ENCODE data around the gene C16orf96. TPM values are rescaled to one million over a fixed set of nuclear protein-coding genes. Genes with fewer than 3 reads are reported as not detected.

C16orf96 gene
- total RNA-seq, 1 experiment from 2014 or later: 0.38 TPM

GRCh38 chr16:4591706-4592470 is 35.7 kb downstream of the C16orf96 start:
- Histone ChIP-seq H3K4me3 (ENCODE audit: insufficient read depth, low read depth, low read length) (no peak overlapping the region), H3K27me3 (ENCODE audit: control insufficient read depth, insufficient read depth, low read length) (no peaks in the 10 kb centered on the region), H3K36me3 (replicated peaks; ENCODE audit: control insufficient read depth, insufficient read depth, low read length) (no peaks in the 10 kb centered on the region)
- DNase-seq: peak; percentile 69

DNA sequence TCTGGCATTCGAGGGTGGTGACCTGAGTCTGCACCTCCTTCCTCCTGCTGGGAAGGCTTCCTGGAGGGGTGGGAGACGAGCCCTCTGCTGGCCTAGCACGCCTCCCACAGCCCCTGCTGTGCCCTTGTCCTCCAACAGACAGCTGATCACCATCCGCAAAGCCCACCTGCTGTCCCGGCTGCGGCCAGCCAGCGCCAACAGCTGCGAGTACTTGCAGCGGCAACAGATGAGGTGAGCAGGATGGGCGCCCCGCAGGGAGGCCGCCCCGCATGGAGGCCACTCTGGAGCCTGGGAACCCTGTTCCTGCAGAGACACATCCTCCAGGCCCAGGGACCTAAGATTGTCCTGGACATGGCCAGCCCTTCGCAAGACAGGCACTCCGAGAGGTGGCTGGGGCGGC is 36.9 kb downstream of the C16orf96 start:
- DNase-seq: peak; percentile 92
- Histone ChIP-seq H3K27me3 (ENCODE audit: control insufficient read depth, insufficient read depth, low read length) (no peaks in the 10 kb centered on the region), H3K36me3 (replicated peaks; ENCODE audit: control insufficient read depth, insufficient read depth, low read length) (no peaks in the 10 kb centered on the region), H3K4me3 (ENCODE audit: insufficient read depth, low read depth, low read length) (no peak overlapping the region)

DNA sequence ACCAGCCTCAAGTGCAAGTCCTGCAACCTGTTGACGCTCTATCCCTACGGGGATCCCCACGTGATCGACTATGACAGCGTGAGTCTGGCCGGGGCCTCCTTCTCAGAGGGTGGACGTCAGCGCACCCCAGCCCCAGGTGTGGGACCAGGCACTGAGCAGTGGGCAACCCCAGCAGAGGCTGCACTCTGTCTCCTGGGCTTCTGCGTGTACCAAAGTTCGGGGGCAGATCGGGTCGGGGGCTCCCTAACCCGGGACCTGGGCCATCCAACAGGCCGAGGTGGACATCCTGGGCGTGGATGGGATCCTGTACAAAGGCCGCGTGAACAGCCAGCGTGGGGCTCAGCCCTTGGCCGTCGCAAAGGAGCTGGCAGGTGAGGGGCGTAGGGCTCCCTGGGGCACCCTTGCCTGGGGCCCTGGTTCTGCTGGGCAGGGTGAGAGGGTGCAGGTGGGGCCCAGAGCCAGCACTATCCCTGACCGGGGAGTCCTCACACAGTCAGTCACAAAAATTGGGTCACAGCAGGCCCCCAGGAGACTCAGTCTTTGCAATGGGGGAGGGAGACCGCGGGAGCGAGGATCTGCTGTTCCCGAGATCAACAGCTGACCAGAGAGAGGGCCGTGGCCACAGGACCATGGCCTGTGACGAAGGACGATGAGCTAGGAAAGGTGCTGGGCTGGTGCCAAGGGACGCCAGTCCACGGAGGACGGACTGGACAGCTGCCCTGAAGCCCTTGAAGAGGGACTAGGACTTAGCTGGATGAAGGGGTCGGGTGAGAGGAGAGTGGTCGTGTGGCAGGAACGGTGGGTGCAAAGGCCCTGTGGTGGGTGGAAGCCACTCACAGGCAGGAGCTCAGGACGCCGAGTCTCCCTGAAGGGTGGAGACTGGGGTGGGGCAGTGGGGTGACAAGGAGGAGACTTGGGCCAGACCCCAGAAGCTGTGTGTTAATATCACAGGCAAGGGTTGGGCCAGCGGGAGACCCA is 38.6 kb downstream of the C16orf96 start:
- DNase-seq: peak; percentile 54
- Histone ChIP-seq H3K27me3 (ENCODE audit: control insufficient read depth, insufficient read depth, low read length) (no peaks in the 10 kb centered on the region), H3K4me3 (ENCODE audit: insufficient read depth, low read depth, low read length) (no peak overlapping the region), H3K36me3 (replicated peaks; ENCODE audit: control insufficient read depth, insufficient read depth, low read length) (no peaks in the 10 kb centered on the region)

DNA sequence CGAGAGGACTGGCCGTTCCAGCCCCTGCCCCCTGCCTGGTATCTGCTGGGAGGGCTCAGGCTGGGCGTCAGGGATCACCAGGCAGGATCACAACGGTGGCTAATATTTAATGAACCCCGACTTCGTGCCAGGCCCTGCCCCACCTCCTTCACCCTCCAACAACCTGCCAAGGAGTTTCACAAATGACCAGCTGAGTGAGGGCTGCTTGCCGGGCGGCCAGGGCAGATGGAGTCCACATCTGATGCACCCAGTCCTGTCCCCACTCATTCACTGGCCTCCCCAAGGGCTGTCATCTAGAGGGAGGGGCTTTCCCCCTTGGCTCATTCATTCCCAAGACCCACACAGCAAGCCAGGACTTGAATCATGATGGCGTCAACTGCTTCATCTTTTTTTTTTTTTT is 41.0 kb downstream of the C16orf96 start:
- Histone ChIP-seq H3K4me3 (ENCODE audit: insufficient read depth, low read depth, low read length) (no peak overlapping the region), H3K27me3 (ENCODE audit: control insufficient read depth, insufficient read depth, low read length) (no peaks in the 10 kb centered on the region), H3K36me3 (replicated peaks; ENCODE audit: control insufficient read depth, insufficient read depth, low read length) (no peaks in the 10 kb centered on the region)
- no peak for DNase-seq

GRCh38 chr16:4599037-4599436 is 42.9 kb downstream of the C16orf96 start:
- Histone ChIP-seq H3K4me3 (ENCODE audit: insufficient read depth, low read depth, low read length) (no peak overlapping the region), H3K36me3 (replicated peaks; ENCODE audit: control insufficient read depth, insufficient read depth, low read length) (no peaks in the 10 kb centered on the region), H3K27me3 (ENCODE audit: control insufficient read depth, insufficient read depth, low read length) (no peaks in the 10 kb centered on the region)
- peak; percentile 58 for DNase-seq

DNA sequence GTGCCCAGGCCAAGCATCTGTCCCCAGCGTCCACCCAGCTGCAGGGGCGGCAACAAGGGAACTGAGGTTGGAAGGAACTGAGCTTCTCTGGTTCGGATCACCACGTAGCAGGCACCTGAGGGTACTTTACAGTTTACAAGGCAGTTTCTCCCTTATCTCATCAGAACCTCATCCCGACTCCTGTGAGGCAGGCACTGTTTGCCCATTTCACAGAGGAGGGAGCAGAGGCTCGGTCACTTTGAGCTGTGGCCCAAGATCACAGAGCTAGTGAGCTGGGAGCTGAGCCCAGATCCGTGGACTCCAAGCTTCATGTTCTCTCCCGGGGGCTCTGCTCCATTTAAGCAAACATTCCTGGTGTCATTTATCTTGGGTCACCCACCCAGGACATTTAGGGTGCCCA is 43.4 kb downstream of the C16orf96 start:
- peak; percentile 53 for DNase-seq
- H3K36me3 ChIP-seq (replicated peaks; ENCODE audit: control insufficient read depth, insufficient read depth, low read length): no peaks in the 10 kb centered on the region
- no peaks in the 10 kb centered on the region for H3K27me3 ChIP-seq (ENCODE audit: control insufficient read depth, insufficient read depth, low read length)
- H3K4me3 ChIP-seq (ENCODE audit: insufficient read depth, low read depth, low read length): no peak overlapping the region

GRCh38 chr16:4601036-4601863 is 45.1 kb downstream of the C16orf96 start:
- Histone ChIP-seq H3K36me3 (replicated peaks; ENCODE audit: control insufficient read depth, insufficient read depth, low read length) (no peaks in the 10 kb centered on the region), H3K27me3 (ENCODE audit: control insufficient read depth, insufficient read depth, low read length) (no peaks in the 10 kb centered on the region), H3K4me3 (ENCODE audit: insufficient read depth, low read depth, low read length) (no peak overlapping the region)
- DNase-seq: peak; percentile 70

DNA sequence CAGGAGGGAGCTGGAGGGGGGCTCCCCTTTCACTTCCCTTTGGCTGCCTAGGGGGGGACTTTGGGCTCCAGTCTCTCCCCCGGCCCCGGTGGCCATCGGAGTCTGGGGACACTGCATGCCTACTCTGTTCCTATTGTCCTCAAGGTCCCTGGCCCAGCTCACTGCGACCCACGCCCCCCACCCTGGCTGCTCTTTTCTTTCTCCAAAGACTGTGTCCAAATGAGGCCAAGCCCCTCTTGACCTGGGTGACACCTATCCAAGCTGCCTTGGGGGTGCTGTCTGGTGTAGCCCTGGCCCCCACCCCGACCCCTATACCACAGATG is 45.7 kb downstream of the C16orf96 start:
- no peaks in the 10 kb centered on the region for H3K36me3 ChIP-seq (replicated peaks; ENCODE audit: control insufficient read depth, insufficient read depth, low read length)
- H3K27me3 ChIP-seq (ENCODE audit: control insufficient read depth, insufficient read depth, low read length): no peaks in the 10 kb centered on the region
- no peak for DNase-seq
- no peak overlapping the region for H3K4me3 ChIP-seq (ENCODE audit: insufficient read depth, low read depth, low read length)

- H3K36me3 ChIP-seq (replicated peaks; ENCODE audit: control insufficient read depth, insufficient read depth, low read length): no peaks in the 10 kb centered on the region
- DNase-seq: peak; percentile 76
- H3K27me3 ChIP-seq (ENCODE audit: control insufficient read depth, insufficient read depth, low read length): no peaks in the 10 kb centered on the region
- H3K4me3 ChIP-seq (ENCODE audit: insufficient read depth, low read depth, low read length): no peak overlapping the region
These were observed 46.2 kb downstream of the C16orf96 start for GRCh38 chr16:4602331-4602730.

DNA sequence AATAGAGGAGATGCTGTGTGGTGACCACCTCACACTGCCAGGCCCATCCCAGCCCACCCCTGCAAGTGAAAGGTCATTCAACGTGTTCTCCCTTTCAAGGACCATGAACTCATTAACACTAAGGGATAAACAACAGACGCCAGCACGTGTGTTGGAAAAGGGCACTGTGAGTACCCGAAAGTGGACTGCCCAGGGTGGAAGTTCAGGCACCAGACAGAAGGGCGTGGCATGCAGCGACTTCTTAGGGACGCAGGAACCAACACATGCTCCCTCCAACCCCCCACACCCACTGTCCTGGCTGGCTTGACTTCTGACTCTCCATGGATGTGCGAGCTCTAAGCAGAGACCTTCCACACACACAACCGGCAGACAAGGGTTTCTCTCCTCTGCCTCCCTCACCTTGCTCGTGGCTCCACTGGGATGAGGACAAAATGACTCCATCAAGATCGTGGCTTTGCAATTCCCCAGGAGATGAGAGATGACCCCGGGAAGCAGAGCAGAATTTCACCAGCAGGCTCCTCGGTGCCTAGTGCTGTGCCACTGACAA is 47.6 kb downstream of the C16orf96 start:
- Histone ChIP-seq H3K27me3 (ENCODE audit: control insufficient read depth, insufficient read depth, low read length) (no peaks in the 10 kb centered on the region), H3K36me3 (replicated peaks; ENCODE audit: control insufficient read depth, insufficient read depth, low read length) (no peaks in the 10 kb centered on the region; the same call in none of the 2 replicates), H3K4me3 (ENCODE audit: insufficient read depth, low read depth, low read length) (no peak overlapping the region)
- peak; percentile 57 for DNase-seq

DNA sequence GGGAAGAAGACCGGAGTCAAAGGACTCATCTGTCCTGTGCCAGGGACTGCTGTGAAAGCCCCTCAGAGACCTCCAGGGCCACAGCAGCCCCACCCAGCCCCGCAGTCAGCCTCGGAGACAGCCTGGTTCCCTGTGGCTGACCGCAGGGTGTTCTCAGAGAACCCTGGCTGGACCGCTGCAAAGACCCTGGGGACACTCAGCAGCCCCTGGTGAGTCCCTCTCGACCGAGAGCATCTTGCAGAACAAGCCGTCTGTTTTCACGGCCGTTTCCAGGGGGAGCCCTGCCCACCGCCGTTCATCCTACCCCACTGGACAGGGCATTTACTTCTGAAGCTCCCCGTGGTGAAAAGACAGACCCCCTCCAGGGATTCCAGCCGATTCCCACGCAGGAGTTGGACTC is 48.3 kb downstream of the C16orf96 start:
- Histone ChIP-seq H3K4me3 (ENCODE audit: insufficient read depth, low read depth, low read length) (no peak overlapping the region), H3K27me3 (ENCODE audit: control insufficient read depth, insufficient read depth, low read length) (no peaks in the 10 kb centered on the region), H3K36me3 (replicated peaks; ENCODE audit: control insufficient read depth, insufficient read depth, low read length) (no peaks in the 10 kb centered on the region; the same call in none of the 2 replicates)
- DNase-seq: peak; percentile 68

DNA sequence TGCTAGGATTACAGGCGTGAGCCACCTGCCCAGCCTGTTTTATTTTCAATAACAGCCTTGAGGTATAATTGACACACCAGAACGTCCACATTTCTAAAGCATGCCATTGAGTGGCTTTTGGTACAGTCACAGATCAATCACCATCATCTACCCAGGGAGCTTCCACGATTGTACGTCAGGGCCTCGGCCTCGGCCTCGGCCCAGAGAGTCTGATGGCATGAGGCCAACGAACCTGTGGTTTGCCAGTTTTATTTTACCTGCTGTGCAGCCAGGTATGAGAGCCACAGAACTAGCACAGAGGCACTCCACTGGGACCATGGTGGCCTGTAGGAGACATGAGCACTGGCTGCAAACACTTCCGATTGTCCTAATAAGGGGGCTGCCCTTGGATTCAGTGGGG is 50.2 kb downstream of the C16orf96 start:
- no peaks in the 10 kb centered on the region; the same call in none of the 2 replicates for H3K36me3 ChIP-seq (replicated peaks; ENCODE audit: control insufficient read depth, insufficient read depth, low read length)
- H3K4me3 ChIP-seq (ENCODE audit: insufficient read depth, low read depth, low read length): no peak overlapping the region
- DNase-seq: peak; percentile 46
- H3K27me3 ChIP-seq (ENCODE audit: control insufficient read depth, insufficient read depth, low read length): no peaks in the 10 kb centered on the region

- no peaks in the 10 kb centered on the region; the same call in none of the 2 replicates for H3K36me3 ChIP-seq (replicated peaks; ENCODE audit: control insufficient read depth, insufficient read depth, low read length)
- no peaks in the 10 kb centered on the region for H3K27me3 ChIP-seq (ENCODE audit: control insufficient read depth, insufficient read depth, low read length)
- H3K4me3 ChIP-seq (ENCODE audit: insufficient read depth, low read depth, low read length): no peak overlapping the region
- peak; percentile 43 for DNase-seq
These were observed 51.9 kb downstream of the C16orf96 start for GRCh38 chr16:4607841-4608703.
